H1 (cell line): ENCODE results near the gene BTRC. TPM values are rescaled to one million over a fixed set of nuclear protein-coding genes. Genes with fewer than 3 reads are reported as not detected.

Experiments
- CTCF ChIA-PET: fragments of 300-600 bp; sonication (Branson Sonifier 250); formaldehyde crosslinking; loops from one replicate; lab custom pipeline; 2021; ENCODE audit not compliant: partially characterized antibody; lab: Charles Lee
- POLR2A ChIA-PET: fragments of 300-600 bp; sonication (Branson Sonifier 250); formaldehyde crosslinking; loops from one replicate; lab custom pipeline; 2021; ENCODE audit warnings: inconsistent platforms; ENCODE audit not compliant: partially characterized antibody; lab: Charles Lee
- DNase-seq, 2 experiments: peaks; one replicate each; pipeline versions ENCODE4 v3.0.0 to v3.0.0-alpha.2; 2010 to 2022; ENCODE audit warnings: low spot score in 2 of 2, low read depth in 1 of 2, mixed read lengths in 1 of 2
- FAIRE-seq: peaks from 2 replicates; lab custom pipeline; 2011; peaks lifted over from hg19 to GRCh38; lab: Jason Lieb, UNC
- H2AFZ ChIP-seq: 2 replicates; pipeline ENCODE4 v1.8.1; 2012; ENCODE audit warnings: low read length, inconsistent platforms
- H2AK5ac ChIP-seq: 2 replicates; pipeline ENCODE4 v1.6.1; 2013; ENCODE audit warnings: low read depth, low read length
- H2BK120ac ChIP-seq: replicated peaks from 2 replicates; pipeline ENCODE3; 2013; ENCODE audit warnings: low read depth, low read length, inconsistent platforms
- H2BK12ac ChIP-seq: 2 replicates; pipeline ENCODE4 v1.6.1; 2013; ENCODE audit warnings: low read depth, low read length
- H2BK15ac ChIP-seq: 2 replicates; pipeline ENCODE4 v1.6.1; 2013; ENCODE audit warnings: low read length
- H2BK20ac ChIP-seq: 2 replicates; pipeline ENCODE4 v1.6.1; 2013; ENCODE audit warnings: low read length
- H2BK5ac ChIP-seq: 2 replicates; pipeline ENCODE4 v1.6.1; 2013; ENCODE audit warnings: low read depth, low read length
- H3K14ac ChIP-seq: 2 replicates; pipeline ENCODE4 v1.6.1; 2013; ENCODE audit warnings: inconsistent platforms; ENCODE audit not compliant: insufficient read length
- H3K18ac ChIP-seq: 2 replicates; pipeline ENCODE4 v1.6.1; 2013; ENCODE audit warnings: low read length; ENCODE audit errors: extremely low read depth
- H3K23ac ChIP-seq: 2 replicates; pipeline ENCODE4 v1.6.1; 2013; ENCODE audit warnings: inconsistent platforms; ENCODE audit not compliant: insufficient read length
- H3K23me2 ChIP-seq: 2 replicates; pipeline ENCODE4 v1.6.1; 2013; ENCODE audit warnings: low read depth, low read length
- H3K27ac ChIP-seq: 2 replicates; pipeline ENCODE4 v1.6.1; 2011; ENCODE audit warnings: low read depth, low read length, inconsistent platforms
- H3K27me3 ChIP-seq, 4 experiments: replicated peaks in 1 of 4; 1 replicate in 1 of 4; 2 replicates in 3 of 4; pipeline versions ENCODE4 v1.6.1 to v1.8.1; 2011 to 2013; ENCODE audit warnings: low read length in 3 of 4, mild to moderate bottlenecking in 3 of 4, inconsistent platforms in 2 of 4, mixed read lengths in 2 of 4, moderate library complexity in 1 of 4; ENCODE audit not compliant: control insufficient read depth in 3 of 4, insufficient read depth in 3 of 4; ENCODE audit errors: extremely low read depth in 1 of 4
- H3K36me3 ChIP-seq, 4 experiments: 2 replicates each; pipeline versions ENCODE4 v1.6.1 to v1.8.1; 2011 to 2013; ENCODE audit warnings: mild to moderate bottlenecking in 4 of 4, low read length in 3 of 4, moderate library complexity in 2 of 4, control low read depth in 1 of 4, inconsistent platforms in 1 of 4; ENCODE audit not compliant: insufficient read depth in 4 of 4, control insufficient read depth in 2 of 4
- H3K4ac ChIP-seq: replicated peaks from 2 replicates; pipeline ENCODE3; 2013; ENCODE audit warnings: low read length, low read depth, mixed read lengths, inconsistent platforms; ENCODE audit not compliant: insufficient read length
- H3K4me1 ChIP-seq, 4 experiments: replicated peaks in 1 of 4; 1 replicate in 1 of 4; 2 replicates in 3 of 4; pipeline versions ENCODE4 v1.6.1 to v1.8.1; 2011 to 2013; ENCODE audit warnings: low read length in 3 of 4, inconsistent platforms in 2 of 4, mixed read lengths in 1 of 4; ENCODE audit not compliant: insufficient read depth in 4 of 4, control insufficient read depth in 3 of 4
- H3K4me2 ChIP-seq, 2 experiments: 2 replicates each; pipeline versions ENCODE4 v1.6.1 to v1.8.1; 2011 to 2013; ENCODE audit warnings: low read depth in 2 of 2, low read length in 2 of 2, control low read depth in 1 of 2, inconsistent platforms in 1 of 2, mild to moderate bottlenecking in 1 of 2; ENCODE audit not compliant: insufficient read depth in 1 of 2
- H3K4me3 ChIP-seq, 4 experiments: fragments of 200-600, 300-600 bp in 1 of 4; sonication (generic), shearing (Covaris generic), sonication (Bioruptor Twin) in 1 of 4; 2 replicates each; pipeline versions ENCODE4 v1.5.1 to v1.8.1; 2011 to 2016; ENCODE audit warnings: low read length in 4 of 4, low read depth in 3 of 4, control low read depth in 2 of 4, inconsistent platforms in 2 of 4, mild to moderate bottlenecking in 2 of 4, mixed read lengths in 1 of 4, moderate library complexity in 1 of 4; ENCODE audit not compliant: insufficient read depth in 2 of 4; ENCODE audit errors: extremely low read depth in 1 of 4
- H3K56ac ChIP-seq: replicated peaks from 2 replicates; pipeline ENCODE3; 2013; ENCODE audit warnings: low read depth, mild to moderate bottlenecking, mixed read lengths, low read length, inconsistent platforms; ENCODE audit not compliant: insufficient read length
- H3K79me1 ChIP-seq: 2 replicates; pipeline ENCODE4 v1.6.1; 2013; ENCODE audit warnings: low read depth, low read length, control low read depth
- H3K79me2 ChIP-seq, 2 experiments: 2 replicates each; pipeline versions ENCODE4 v1.6.1 to v1.8.1; 2012 to 2013; ENCODE audit warnings: low read length in 2 of 2, mild to moderate bottlenecking in 2 of 2, inconsistent platforms in 1 of 2; ENCODE audit not compliant: insufficient read depth in 2 of 2, control insufficient read depth in 1 of 2
- H3K9ac ChIP-seq, 4 experiments: replicated peaks in 1 of 4; 1 replicate in 1 of 4; 2 replicates in 3 of 4; pipeline versions ENCODE4 v1.6.1 to v1.8.1; 2011 to 2013; ENCODE audit warnings: low read depth in 3 of 4, low read length in 3 of 4, control low read depth in 2 of 4, mild to moderate bottlenecking in 2 of 4, moderate library complexity in 2 of 4, inconsistent platforms in 1 of 4; ENCODE audit errors: extremely low read depth in 1 of 4
- H3K9me3 ChIP-seq, 2 experiments: 2 replicates each; pipeline versions ENCODE4 v1.6.1 to v1.8.1; 2012 to 2013; ENCODE audit warnings: mild to moderate bottlenecking in 2 of 2, moderate library complexity in 2 of 2, control low read depth in 1 of 2, inconsistent platforms in 1 of 2, low read depth in 1 of 2, low read length in 1 of 2, mixed read lengths in 1 of 2; ENCODE audit not compliant: insufficient read depth in 2 of 2
- H4K20me1 ChIP-seq, 2 experiments: replicated peaks in 1 of 2; 2 replicates each; pipeline versions ENCODE3 to v1.8.1; 2011 to 2013; ENCODE audit warnings: inconsistent platforms in 2 of 2, low read length in 2 of 2, mild to moderate bottlenecking in 1 of 2; ENCODE audit not compliant: insufficient read depth in 2 of 2, control insufficient read depth in 1 of 2
- H4K5ac ChIP-seq: 2 replicates; pipeline ENCODE4 v1.6.1; 2013; ENCODE audit warnings: low read length, low read depth, mixed read lengths, inconsistent platforms; ENCODE audit not compliant: insufficient read length
- H4K8ac ChIP-seq: 2 replicates; pipeline ENCODE4 v1.8.0; 2013; ENCODE audit warnings: mild to moderate bottlenecking, moderate library complexity, low read length, inconsistent platforms; ENCODE audit not compliant: insufficient read depth; ENCODE audit errors: extremely low read depth
- H4K91ac ChIP-seq: replicated peaks from 2 replicates; pipeline ENCODE3; 2013; ENCODE audit warnings: low read length, mixed read lengths, inconsistent platforms; ENCODE audit not compliant: insufficient read length
- ASH2L ChIP-seq: fragments of 200-600, 300-600 bp; sonication (generic); IDR thresholded peaks from one replicate; pipeline ENCODE4 v1.7.1; 2017; ENCODE audit warnings: low read length
- CBX8 ChIP-seq: fragments of 300-800, 300-1000 bp; sonication (generic); IDR thresholded peaks from 2 replicates; pipeline ENCODE4 v1.7.1; 2016; ENCODE audit warnings: low read depth, low read length, borderline replicate concordance
- CHD1 ChIP-seq: IDR thresholded peaks from 2 replicates; pipeline ENCODE4 v1.6.1; 2012; ENCODE audit warnings: low read depth, low read length, improper control_type of control experiment
- EGR1 ChIP-seq: IDR thresholded peaks from 2 replicates; pipeline ENCODE4 v1.6.1; 2011; ENCODE audit warnings: low read depth, low read length, borderline replicate concordance
- HDAC6 ChIP-seq: IDR thresholded peaks from one replicate; pipeline ENCODE4 v1.7.1; 2012; ENCODE audit warnings: low read depth, mild to moderate bottlenecking, inconsistent platforms, low read length, moderate library complexity
- KDM4A ChIP-seq: IDR thresholded peaks from one replicate; pipeline ENCODE4 v1.7.1; 2012; ENCODE audit warnings: low read depth, mild to moderate bottlenecking, moderate library complexity, low read length, inconsistent platforms; ENCODE audit not compliant: severe bottlenecking
- RFX5 ChIP-seq: IDR thresholded peaks from 2 replicates; pipeline ENCODE4 v1.6.1; 2011; ENCODE audit warnings: low read depth, low read length, improper control_type of control experiment, borderline replicate concordance
- SP2 ChIP-seq: IDR thresholded peaks from 2 replicates; pipeline ENCODE4 v1.6.1; 2012; ENCODE audit warnings: mild to moderate bottlenecking, low read length, inconsistent platforms
- polyA plus RNA-seq, 7 experiments: library from polyadenylated mRNA; depleted of rRNA in 3 of 7; stranded (reverse) in 5 of 7; unstranded in 2 of 7; fragments of >200 nt in 5 of 7; fragments of 200-250 nt in 2 of 7; gene quantifications; 1 replicate in 5 of 7; 2 replicates in 1 of 7; 4 replicates in 1 of 7; pipeline versions ENCODE4 v1.2.1 to v1.2.3, GENCODE V29; 2011 to 2013; ENCODE audit warnings: missing spikeins in 2 of 7, mixed read lengths in 2 of 7
- total RNA-seq: library from RNA; stranded (reverse); fragmentation: NEBNext Ultra II Directional; extraction: Animal tissue kit (Norgen Biotek cat#: 25700); gene quantifications from 2 replicates; pipeline ENCODE4 v1.2.1, GENCODE V29; 2021
- TF ChIP-seq, protein P1 (sequence below): IDR thresholded peaks from 2 replicates; pipeline ENCODE4 v1.6.1; 2011; ENCODE audit warnings: low read depth, mild to moderate bottlenecking, low read length; ENCODE audit not compliant: insufficient read depth

The BTRC gene
- total and polyA plus RNA-seq, 2 of the 8 experiments (the other 6 are each of a cell fraction or from before 2014, with no cell fraction given) = 9.9 to 24.7 TPM

DNA sequence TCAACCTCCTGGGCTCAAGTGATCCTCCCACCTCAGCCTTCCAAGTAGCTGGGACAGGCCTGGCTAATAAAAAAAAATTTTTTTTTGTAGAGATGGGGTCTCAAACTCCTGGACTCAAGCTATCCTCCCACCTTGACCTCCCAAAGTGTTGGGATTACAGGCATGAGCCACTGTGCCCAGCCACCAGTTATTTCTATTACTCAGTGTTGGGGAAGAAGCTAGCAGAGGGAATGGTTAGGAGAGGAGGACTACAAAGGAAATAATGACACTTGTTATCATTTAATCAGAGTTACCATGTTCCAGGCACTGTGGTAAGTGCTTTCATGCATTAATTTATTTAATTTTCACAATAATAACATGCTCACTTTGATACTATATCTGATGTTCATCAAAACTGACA is 17.6 kb upstream of the BTRC start:
- ChIA-PET POLR2A (interaction anchor here (1.7 kb wide), 1 partner anchor 11 kb away, joined by 6 read pairs; no protein-coding TSS in a partner anchor), CTCF (interaction anchor here (1.0 to 2.1 kb wide), 2 partner anchors 11 to 13 kb away, joined by 5 to 9 read pairs; no protein-coding TSS in a partner anchor)
- H3K79me2 ChIP-seq = no peaks in the 10 kb centered on the region
- no peaks in the 10 kb centered on the region for H3K79me1 ChIP-seq
- H4K8ac ChIP-seq = no peak overlapping the region
- no peak overlapping the region for H2BK120ac ChIP-seq
- H2AK5ac ChIP-seq = no peak overlapping the region
- H3K56ac ChIP-seq = no peak overlapping the region
- no peak for FAIRE-seq
- H3K23me2 ChIP-seq = no peaks in the 10 kb centered on the region; the same call in 1 of the 2 replicates
- no peak overlapping the region for H3K18ac ChIP-seq
- H3K4me2 ChIP-seq = no peak overlapping the region
- TF ChIP-seq RFX5 (no peak), HDAC6 (no peak), KDM4A (no peak), CBX8 (no peak), ASH2L (no peak), CHD1 (no peak), EGR1 (no peak), SP2 (no peak)
- TF ChIP-seq, protein P1, sequence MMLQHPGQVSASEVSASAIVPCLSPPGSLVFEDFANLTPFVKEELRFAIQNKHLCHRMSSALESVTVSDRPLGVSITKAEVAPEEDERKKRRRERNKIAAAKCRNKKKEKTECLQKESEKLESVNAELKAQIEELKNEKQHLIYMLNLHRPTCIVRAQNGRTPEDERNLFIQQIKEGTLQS = no peak
- H3K14ac ChIP-seq = no peak overlapping the region
- H3K27ac ChIP-seq = no peak overlapping the region
- DNase-seq = no peak
- H3K23ac ChIP-seq = no peak overlapping the region
- no peaks in the 10 kb centered on the region for H3K27me3 ChIP-seq
- H2BK5ac ChIP-seq = no peak overlapping the region
- H3K4me1 ChIP-seq = no peaks in the 10 kb centered on the region
- H3K4ac ChIP-seq = no peak overlapping the region
- H4K91ac ChIP-seq = no peak overlapping the region
- H4K20me1 ChIP-seq = no peaks in the 10 kb centered on the region
- no peaks in the 10 kb centered on the region for H3K36me3 ChIP-seq
- no peak overlapping the region for H4K5ac ChIP-seq
- H2AFZ ChIP-seq = no peak overlapping the region
- no peak overlapping the region for H3K4me3 ChIP-seq
- no peak overlapping the region for H2BK12ac ChIP-seq
- H3K9me3 ChIP-seq = no peaks in the 10 kb centered on the region
- no peak overlapping the region for H2BK15ac ChIP-seq
- no peak overlapping the region for H3K9ac ChIP-seq
- no peak overlapping the region for H2BK20ac ChIP-seq
